ENCODE results near the gene COA1.

GRCh38 chr7:43680736-43681135 lies 48.6 kb downstream of the COA1 start:
- TF ChIP-seq CTCF (IDR thresholded peaks at IDR 0.05), result no peak
- TF ChIP-seq POLR2A (IDR thresholded peaks at IDR 0.05; ENCODE audit: low read length), result no peak
- TF ChIP-seq REST (IDR thresholded peaks at IDR 0.05), result no peak
- no peak for TF ChIP-seq CEBPB (IDR thresholded peaks at IDR 0.05)
- TF ChIP-seq TP53 (CRISPR knock-in tag; IDR thresholded peaks at IDR 0.05), result no peak
- TF ChIP-seq EP300 (IDR thresholded peaks at IDR 0.05), result no peak
- TF ChIP-seq MAZ (IDR thresholded peaks at IDR 0.05; ENCODE audit: borderline replicate concordance, low read depth, low read length), result no peak
- no peak for TF ChIP-seq HDAC2 (IDR thresholded peaks at IDR 0.05)
- TF ChIP-seq MYC (IDR thresholded peaks at IDR 0.05; ENCODE audit: borderline replicate concordance, low read length), result no peak
- TF ChIP-seq E2F6 (IDR thresholded peaks at IDR 0.05; ENCODE audit: borderline replicate concordance, low read depth), result no peak

Data from A549 (cell line).